Measurements from ENCODE around the gene ATG9A. TPM values are rescaled to one million over a fixed set of nuclear protein-coding genes. Genes with fewer than 3 reads are reported as not detected.
"Not testable (repeated sequence)": the region's sequence is repeated elsewhere in the genome, so short reads cannot be mapped to it uniquely, and the experiment has no call there.

Gene ATG9A
- total RNA-seq, 1 experiment from 2014 or later = 46.4 TPM

DNA sequence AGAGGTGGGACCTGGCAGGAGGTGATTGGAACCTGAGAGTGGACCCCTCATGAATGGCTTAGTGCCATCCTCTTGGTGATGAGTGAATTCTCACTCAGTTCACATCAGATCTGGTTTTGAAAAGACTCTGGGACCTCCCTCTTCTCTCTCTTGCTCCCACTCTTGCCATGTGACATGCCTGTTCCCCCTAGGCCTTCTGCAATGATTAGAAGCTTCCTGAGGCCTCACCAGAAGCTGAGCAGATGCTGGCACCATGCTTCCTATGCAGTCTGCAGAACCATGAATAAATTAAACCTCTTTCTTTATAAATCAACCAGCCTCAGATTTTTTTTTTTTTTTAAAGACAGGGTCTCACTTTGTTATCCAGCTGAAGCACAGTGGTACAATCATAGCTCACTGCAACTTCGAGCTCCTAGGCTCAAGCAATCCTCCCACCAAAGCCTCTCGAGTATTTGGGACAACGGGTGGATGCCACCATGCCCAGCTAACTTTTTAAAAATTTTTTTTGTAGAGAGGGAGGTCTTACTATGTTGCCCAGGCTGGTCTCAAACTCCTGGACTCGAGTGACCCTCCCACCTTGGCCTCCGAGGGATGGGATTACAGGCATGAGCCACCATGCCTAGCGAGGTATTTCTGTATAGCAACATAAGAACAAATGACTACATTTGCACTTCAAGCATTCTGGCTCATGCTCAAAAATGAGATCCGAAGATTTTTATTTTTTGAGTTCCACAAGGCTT lies 24.8 kb downstream of the ATG9A start:
- H2BK5ac ChIP-seq (ENCODE audit: insufficient read length, low read length) = no peak overlapping the region
- H4K91ac ChIP-seq (ENCODE audit: insufficient read length, low read depth, low read length) = no peak overlapping the region
- no peak overlapping the region for H4K5ac ChIP-seq (ENCODE audit: insufficient read length, low read depth, low read length)
- H2AK5ac ChIP-seq (ENCODE audit: insufficient read length, low read length) = no peak overlapping the region
- peaks cover 4% of the 10 kb centered on the region for H3K23me2 ChIP-seq (ENCODE audit: insufficient read length, low read depth, low read length, poor library complexity, severe bottlenecking)
- no peaks in the 10 kb centered on the region for H3K27me3 ChIP-seq (ENCODE audit: insufficient read depth, low read length)
- Mint-ChIP-seq H3K27me3 (ENCODE audit: low read depth) (peaks cover 10% of the 10 kb centered on the region), H3K27ac (no peak overlapping the region), H3K9me3 (peaks cover 6 to 7% of the 10 kb centered on the region in 2 experiments; a peak in 4 of 5 replicates), H3K4me1 (peaks cover 12 to 21% of the 10 kb centered on the region in 2 experiments), H3K36me3 (ENCODE audit: insufficient read depth in 1 of 3, low read depth in 3 of 3) (peaks cover 7 to 24% (median 19%) of the 10 kb centered on the region in 3 experiments), H3K4me3 (no peak overlapping the region)
- no peak overlapping the region for H2BK15ac ChIP-seq (ENCODE audit: low read depth, low read length)
- H3K14ac ChIP-seq (ENCODE audit: insufficient read depth, low read length) = no peak overlapping the region
- H3K23ac ChIP-seq (ENCODE audit: insufficient read length, low read depth, low read length) = no peak overlapping the region
- TF ChIP-seq, protein P1, sequence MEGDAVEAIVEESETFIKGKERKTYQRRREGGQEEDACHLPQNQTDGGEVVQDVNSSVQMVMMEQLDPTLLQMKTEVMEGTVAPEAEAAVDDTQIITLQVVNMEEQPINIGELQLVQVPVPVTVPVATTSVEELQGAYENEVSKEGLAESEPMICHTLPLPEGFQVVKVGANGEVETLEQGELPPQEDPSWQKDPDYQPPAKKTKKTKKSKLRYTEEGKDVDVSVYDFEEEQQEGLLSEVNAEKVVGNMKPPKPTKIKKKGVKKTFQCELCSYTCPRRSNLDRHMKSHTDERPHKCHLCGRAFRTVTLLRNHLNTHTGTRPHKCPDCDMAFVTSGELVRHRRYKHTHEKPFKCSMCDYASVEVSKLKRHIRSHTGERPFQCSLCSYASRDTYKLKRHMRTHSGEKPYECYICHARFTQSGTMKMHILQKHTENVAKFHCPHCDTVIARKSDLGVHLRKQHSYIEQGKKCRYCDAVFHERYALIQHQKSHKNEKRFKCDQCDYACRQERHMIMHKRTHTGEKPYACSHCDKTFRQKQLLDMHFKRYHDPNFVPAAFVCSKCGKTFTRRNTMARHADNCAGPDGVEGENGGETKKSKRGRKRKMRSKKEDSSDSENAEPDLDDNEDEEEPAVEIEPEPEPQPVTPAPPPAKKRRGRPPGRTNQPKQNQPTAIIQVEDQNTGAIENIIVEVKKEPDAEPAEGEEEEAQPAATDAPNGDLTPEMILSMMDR (conservative IDR thresholded peaks at IDR 0.05) = no peak
- H3K56ac ChIP-seq (ENCODE audit: insufficient read length, low read depth, low read length) = no peak overlapping the region
- H4K8ac ChIP-seq (replicated peaks; ENCODE audit: insufficient read length, low read depth, low read length) = no peak overlapping the region
- H3K9ac ChIP-seq (ENCODE audit: extremely low read depth, insufficient read length, low read length) = no peak overlapping the region
- no peak overlapping the region for H2BK20ac ChIP-seq (ENCODE audit: low read depth, low read length, poor library complexity, severe bottlenecking)
- no peak overlapping the region for H3K27ac ChIP-seq (ENCODE audit: insufficient read length, low read depth, low read length)
- WGBS (ENCODE audit: extremely low coverage, insufficient read length, low lambda C conversion rate) = no CpG with 5 or more reads among the region's 7 CpGs
- no peak overlapping the region for H3K4ac ChIP-seq (ENCODE audit: low read depth, low read length)
- no peak overlapping the region for H3K4me2 ChIP-seq (ENCODE audit: insufficient read depth, insufficient read length, low read length)
- H3K18ac ChIP-seq (ENCODE audit: insufficient read length, low read depth, low read length) = no peak overlapping the region
- no peak overlapping the region for H3T11ph ChIP-seq (ENCODE audit: low read length)
- H3K79me1 ChIP-seq (ENCODE audit: insufficient read depth, low read depth, low read length, poor library complexity, severe bottlenecking) = no peaks in the 10 kb centered on the region
- peak; percentile 2 for DNase-seq
- no peak overlapping the region for H2AFZ ChIP-seq (ENCODE audit: low read length)
- H3K4me1 ChIP-seq (ENCODE audit: insufficient read depth, low read length) = no peaks in the 10 kb centered on the region
- no peak overlapping the region for H2BK120ac ChIP-seq (ENCODE audit: low read depth, low read length, poor library complexity, severe bottlenecking)
- no peaks in the 10 kb centered on the region for H3K9me3 ChIP-seq (ENCODE audit: control insufficient read depth, low read depth, low read length)
- no peaks in the 10 kb centered on the region for H4K20me1 ChIP-seq (ENCODE audit: control insufficient read depth, insufficient read depth, insufficient read length)
- H3K79me2 ChIP-seq (ENCODE audit: insufficient read depth, low read length) = no peaks in the 10 kb centered on the region
- no peak overlapping the region for H2BK12ac ChIP-seq (ENCODE audit: insufficient read length, low read depth, low read length)

DNA sequence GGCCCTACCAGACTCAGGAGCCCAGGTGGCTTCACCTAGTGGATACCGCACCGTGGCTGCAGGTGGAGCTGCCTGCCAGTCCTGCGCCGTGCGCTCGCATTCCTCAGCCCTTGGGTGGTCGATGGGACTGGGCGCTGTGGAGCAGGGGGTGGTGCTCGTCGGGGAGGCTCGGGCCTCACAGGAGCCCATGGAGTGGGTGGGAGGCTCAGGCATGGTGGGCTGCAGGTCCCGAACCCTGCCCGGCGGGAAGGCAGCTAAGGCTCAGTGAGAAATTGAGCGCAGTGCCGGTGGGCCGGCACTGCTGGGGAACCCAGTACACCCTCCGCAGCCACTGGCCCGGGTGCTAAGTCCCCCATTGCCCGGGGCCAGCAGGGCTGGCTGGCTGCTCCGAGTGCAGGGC lies 28.1 kb downstream of the ATG9A start:
- H3K9ac ChIP-seq (ENCODE audit: extremely low read depth, insufficient read length, low read length); H3K9me3 ChIP-seq (ENCODE audit: control insufficient read depth, low read depth, low read length); H3K23me2 ChIP-seq (ENCODE audit: insufficient read length, low read depth, low read length, poor library complexity, severe bottlenecking); H4K20me1 ChIP-seq (ENCODE audit: control insufficient read depth, insufficient read depth, insufficient read length); H3K18ac ChIP-seq (ENCODE audit: insufficient read length, low read depth, low read length); H3K23ac ChIP-seq (ENCODE audit: insufficient read length, low read depth, low read length); H3K14ac ChIP-seq (ENCODE audit: insufficient read depth, low read length); H3K56ac ChIP-seq (ENCODE audit: insufficient read length, low read depth, low read length); H4K8ac ChIP-seq (replicated peaks; ENCODE audit: insufficient read length, low read depth, low read length); H2BK15ac ChIP-seq (ENCODE audit: low read depth, low read length); H3K36me3 Mint-ChIP-seq (ENCODE audit: insufficient read depth in 1 of 3, low read depth in 3 of 3); H4K91ac ChIP-seq (ENCODE audit: insufficient read length, low read depth, low read length); H2AK5ac ChIP-seq (ENCODE audit: insufficient read length, low read length); H3K4me3 Mint-ChIP-seq; H2BK120ac ChIP-seq (ENCODE audit: low read depth, low read length, poor library complexity, severe bottlenecking); H3K27ac ChIP-seq (ENCODE audit: insufficient read length, low read depth, low read length); H2BK20ac ChIP-seq (ENCODE audit: low read depth, low read length, poor library complexity, severe bottlenecking); H3K27ac Mint-ChIP-seq; H4K5ac ChIP-seq (ENCODE audit: insufficient read length, low read depth, low read length); H2BK5ac ChIP-seq (ENCODE audit: insufficient read length, low read length); H3T11ph ChIP-seq (ENCODE audit: low read length); H2AFZ ChIP-seq (ENCODE audit: low read length); H3K27me3 ChIP-seq (ENCODE audit: insufficient read depth, low read length); H3K4me2 ChIP-seq (ENCODE audit: insufficient read depth, insufficient read length, low read length); H3K4me1 ChIP-seq (ENCODE audit: insufficient read depth, low read length); H3K4ac ChIP-seq (ENCODE audit: low read depth, low read length); H2BK12ac ChIP-seq (ENCODE audit: insufficient read length, low read depth, low read length); H3K79me2 ChIP-seq (ENCODE audit: insufficient read depth, low read length); H3K9me3 Mint-ChIP-seq; H3K79me1 ChIP-seq (ENCODE audit: insufficient read depth, low read depth, low read length, poor library complexity, severe bottlenecking): not testable (repeated sequence)
- DNase-seq = peak; percentile 16
- Mint-ChIP-seq H3K4me1 (peaks cover 14 to 20% of the 10 kb centered on the region in 2 experiments), H3K27me3 (ENCODE audit: low read depth) (peaks cover 10% of the 10 kb centered on the region)
- no CpG with 5 or more reads among the region's 21 CpGs for WGBS (ENCODE audit: extremely low coverage, insufficient read length, low lambda C conversion rate)

All from H9 (cell line).